GM19452 (cell line): ENCODE data around the gene MPZL2.
"Not testable (repeated sequence)": the region's sequence is repeated elsewhere in the genome, so short reads cannot be mapped to it uniquely, and the experiment has no call there.

Source experiments
- ATAC-seq: cut with Tn5 transposase; IDR thresholded peaks from one replicate; pipeline ENCODE4 v1.9.1; 2021; ENCODE audit not compliant: unreplicated experiment

MPZL2 gene

GRCh38 chr11:118263695-118264568 lies at the start of gene MPZL2:
Gene MPZL2, minus strand, starts transcription at chr11:118264297. Its CDS starts 144 bp downstream, at chr11:118264153.
- ATAC-seq: no peak

GRCh38 chr11:118313242-118313641 lies 49.1 kb upstream of the MPZL2 start:
- ATAC-seq: no peak

- no peak for ATAC-seq
Measured at GRCh38 chr11:118312328-118312727, 48.2 kb upstream of the MPZL2 start.

- no peak for ATAC-seq
Measured at GRCh38 chr11:118311518-118311917, 47.4 kb upstream of the MPZL2 start.

GRCh38 chr11:118310781-118311485 lies 46.8 kb upstream of the MPZL2 start:
- no peak for ATAC-seq

GRCh38 chr11:118310271-118310670 lies 46.2 kb upstream of the MPZL2 start:
- ATAC-seq: no peak

GRCh38 chr11:118308995-118309528 lies 45.0 kb upstream of the MPZL2 start:
- not testable (repeated sequence) for ATAC-seq

- ATAC-seq: no peak
Measured at GRCh38 chr11:118306556-118306955, 42.5 kb upstream of the MPZL2 start.

- no peak for ATAC-seq
Measured at GRCh38 chr11:118305726-118306125, 41.6 kb upstream of the MPZL2 start.

GRCh38 chr11:118304568-118305248 lies 40.6 kb upstream of the MPZL2 start, which contains the start of gene CD3E:
Gene CD3E, plus strand, starts transcription at chr11:118304730. Its CDS starts 223 bp downstream, at chr11:118304953.
- ATAC-seq: no peak

GRCh38 chr11:118304227-118304567 lies 40.1 kb upstream of the MPZL2 start:
- ATAC-seq: no peak

GRCh38 chr11:118301600-118302195 lies 37.6 kb upstream of the MPZL2 start:
- no peak for ATAC-seq

GRCh38 chr11:118295815-118296454 lies 31.8 kb upstream of the MPZL2 start:
- ATAC-seq: no peak

GRCh38 chr11:118295199-118295598 lies 31.1 kb upstream of the MPZL2 start:
- no peak for ATAC-seq

- no peak for ATAC-seq
Measured at GRCh38 chr11:118294053-118294452, 30.0 kb upstream of the MPZL2 start.

GRCh38 chr11:118291477-118292135 lies 27.5 kb upstream of the MPZL2 start:
- ATAC-seq: no peak

GRCh38 chr11:118290923-118291322 lies 26.8 kb upstream of the MPZL2 start:
- no peak for ATAC-seq

GRCh38 chr11:118289401-118289800 lies 25.3 kb upstream of the MPZL2 start:
- ATAC-seq: no peak

- ATAC-seq: no peak
Measured at GRCh38 chr11:118287006-118287405, 22.9 kb upstream of the MPZL2 start.

- no peak for ATAC-seq
Measured at GRCh38 chr11:118286545-118286944, 22.4 kb upstream of the MPZL2 start.
